ENCODE measurements around the gene SNHG17. TPM values are rescaled to one million over a fixed set of nuclear protein-coding genes. Genes with fewer than 3 reads are reported as not detected.

Gene SNHG17
- total and polyA plus RNA-seq, 9 of the 15 experiments (the other 6 are each of a cell fraction or from before 2014, with no cell fraction given): 29.8 to 106 (median 57.7) TPM

DNA sequence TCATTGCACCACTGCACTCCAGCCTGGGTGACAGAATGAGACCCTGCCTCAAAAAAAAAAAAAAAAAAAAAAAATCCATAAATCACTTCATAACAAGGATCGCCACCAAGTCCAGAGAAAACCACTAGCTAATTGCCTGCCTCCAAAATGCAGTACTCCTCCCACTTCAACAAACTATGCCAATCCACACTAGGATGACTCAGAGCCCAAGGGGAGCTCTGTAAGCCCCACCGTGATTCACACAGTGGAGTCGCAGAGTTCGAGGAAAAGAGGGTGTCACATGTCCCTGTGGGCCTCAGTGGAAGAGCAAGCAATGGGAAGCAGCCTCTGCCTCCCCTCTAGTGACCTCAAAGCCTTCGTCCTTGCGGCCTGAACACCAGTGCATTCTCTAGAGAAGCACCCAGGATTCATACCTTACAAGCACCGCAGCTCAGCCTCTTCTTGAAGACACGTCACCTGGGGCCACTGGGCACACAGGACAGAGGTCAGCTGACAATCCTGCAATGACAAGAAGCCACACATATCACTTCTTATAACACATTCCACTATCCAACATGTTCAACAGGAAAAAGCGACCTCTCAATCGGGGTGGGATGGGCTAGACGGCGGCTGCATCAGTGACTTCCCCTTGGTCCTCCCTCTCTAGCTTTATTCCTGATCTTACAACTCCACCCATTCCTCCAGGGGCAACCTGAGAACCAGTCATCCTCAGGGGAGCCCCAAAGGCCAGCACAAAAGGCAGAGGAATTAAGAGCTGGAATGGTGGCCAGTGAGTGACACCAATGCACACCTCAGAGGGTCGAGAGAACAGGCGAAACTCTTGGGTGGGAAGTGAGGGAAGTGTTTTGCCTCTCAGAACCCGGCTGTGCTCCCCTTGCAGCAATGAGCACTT is 8.9 kb downstream of the SNHG17 start (continued):
- TF ChIP-seq, protein P1, sequence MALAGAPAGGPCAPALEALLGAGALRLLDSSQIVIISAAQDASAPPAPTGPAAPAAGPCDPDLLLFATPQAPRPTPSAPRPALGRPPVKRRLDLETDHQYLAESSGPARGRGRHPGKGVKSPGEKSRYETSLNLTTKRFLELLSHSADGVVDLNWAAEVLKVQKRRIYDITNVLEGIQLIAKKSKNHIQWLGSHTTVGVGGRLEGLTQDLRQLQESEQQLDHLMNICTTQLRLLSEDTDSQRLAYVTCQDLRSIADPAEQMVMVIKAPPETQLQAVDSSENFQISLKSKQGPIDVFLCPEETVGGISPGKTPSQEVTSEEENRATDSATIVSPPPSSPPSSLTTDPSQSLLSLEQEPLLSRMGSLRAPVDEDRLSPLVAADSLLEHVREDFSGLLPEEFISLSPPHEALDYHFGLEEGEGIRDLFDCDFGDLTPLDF (CRISPR knock-in tag; IDR thresholded peaks at IDR 0.05): no peak
- TF ChIP-seq, protein P2, sequence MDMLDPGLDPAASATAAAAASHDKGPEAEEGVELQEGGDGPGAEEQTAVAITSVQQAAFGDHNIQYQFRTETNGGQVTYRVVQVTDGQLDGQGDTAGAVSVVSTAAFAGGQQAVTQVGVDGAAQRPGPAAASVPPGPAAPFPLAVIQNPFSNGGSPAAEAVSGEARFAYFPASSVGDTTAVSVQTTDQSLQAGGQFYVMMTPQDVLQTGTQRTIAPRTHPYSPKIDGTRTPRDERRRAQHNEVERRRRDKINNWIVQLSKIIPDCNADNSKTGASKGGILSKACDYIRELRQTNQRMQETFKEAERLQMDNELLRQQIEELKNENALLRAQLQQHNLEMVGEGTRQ (CRISPR knock-in tag; IDR thresholded peaks at IDR 0.05): peak; percentile 26; the same call in 1 of the 2 replicates
- TF ChIP-seq, protein P3, sequence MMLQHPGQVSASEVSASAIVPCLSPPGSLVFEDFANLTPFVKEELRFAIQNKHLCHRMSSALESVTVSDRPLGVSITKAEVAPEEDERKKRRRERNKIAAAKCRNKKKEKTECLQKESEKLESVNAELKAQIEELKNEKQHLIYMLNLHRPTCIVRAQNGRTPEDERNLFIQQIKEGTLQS (IDR thresholded peaks at IDR 0.05): peak; percentile 65
- TF ChIP-seq, protein P3 (CRISPR knock-in tag; conservative IDR thresholded peaks at IDR 0.05): no peak
- TF ChIP-seq JUND (IDR thresholded peaks at IDR 0.05; ENCODE audit: borderline replicate concordance, low read depth, low read length) (peak; percentile 57; the same call in 1 of the 2 replicates), JUND (tag; IDR thresholded peaks at IDR 0.05; ENCODE audit: borderline replicate concordance, low read depth, low read length) (no peak), POLR2AphosphoS5 (IDR thresholded peaks at IDR 0.05; ENCODE audit: control insufficient read depth, insufficient read depth, low read depth, low read length) (peak; percentile 55), FOSL1 (tag; conservative IDR thresholded peaks at IDR 0.05) (peak; percentile 68), JUN (IDR thresholded peaks at IDR 0.05; ENCODE audit: borderline replicate concordance, low read depth, low read length) (0 out of 2 replicates have a peak, but pooled peaks have one; percentile 16), JUN (CRISPR knock-in tag; IDR thresholded peaks at IDR 0.05; ENCODE audit: borderline replicate concordance) (no peak), ZBTB1 (CRISPR knock-in tag; IDR thresholded peaks at IDR 0.05; ENCODE audit: borderline replicate concordance, low read depth) (no peak)
- TF ChIP-seq, protein P4, sequence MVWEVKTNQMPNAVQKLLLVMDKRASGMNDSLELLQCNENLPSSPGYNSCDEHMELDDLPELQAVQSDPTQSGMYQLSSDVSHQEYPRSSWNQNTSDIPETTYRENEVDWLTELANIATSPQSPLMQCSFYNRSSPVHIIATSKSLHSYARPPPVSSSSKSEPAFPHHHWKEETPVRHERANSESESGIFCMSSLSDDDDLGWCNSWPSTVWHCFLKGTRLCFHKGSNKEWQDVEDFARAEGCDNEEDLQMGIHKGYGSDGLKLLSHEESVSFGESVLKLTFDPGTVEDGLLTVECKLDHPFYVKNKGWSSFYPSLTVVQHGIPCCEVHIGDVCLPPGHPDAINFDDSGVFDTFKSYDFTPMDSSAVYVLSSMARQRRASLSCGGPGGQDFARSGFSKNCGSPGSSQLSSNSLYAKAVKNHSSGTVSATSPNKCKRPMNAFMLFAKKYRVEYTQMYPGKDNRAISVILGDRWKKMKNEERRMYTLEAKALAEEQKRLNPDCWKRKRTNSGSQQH (CRISPR knock-in tag; IDR thresholded peaks at IDR 0.05): no peak
- TF ChIP-seq, protein P5, sequence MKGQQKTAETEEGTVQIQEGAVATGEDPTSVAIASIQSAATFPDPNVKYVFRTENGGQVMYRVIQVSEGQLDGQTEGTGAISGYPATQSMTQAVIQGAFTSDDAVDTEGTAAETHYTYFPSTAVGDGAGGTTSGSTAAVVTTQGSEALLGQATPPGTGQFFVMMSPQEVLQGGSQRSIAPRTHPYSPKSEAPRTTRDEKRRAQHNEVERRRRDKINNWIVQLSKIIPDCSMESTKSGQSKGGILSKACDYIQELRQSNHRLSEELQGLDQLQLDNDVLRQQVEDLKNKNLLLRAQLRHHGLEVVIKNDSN (CRISPR knock-in tag; IDR thresholded peaks at IDR 0.05): peak; percentile 22; the same call in 1 of the 2 replicates

Data from K562 (cell line).